ENCODE measurements around the gene VKORC1.

- TF ChIP-seq CTCF (conservative IDR thresholded peaks at IDR 0.05 in 1 of 2, IDR thresholded peaks at IDR 0.05 in 1 of 2; ENCODE audit: low read depth in 1 of 2, low read length in 2 of 2) (no peak), EZH2 (IDR thresholded peaks at IDR 0.05; ENCODE audit: low read length, missing control alignments) (no peak)
Observed at GRCh38 chr16:31131841-31132271, 37.3 kb upstream of the VKORC1 start.

Data from fibroblast of lung (primary cell).